ENCODE results near the gene SMPDL3B. TPM values are rescaled to one million over a fixed set of nuclear protein-coding genes. Genes with fewer than 3 reads are reported as not detected.
A peak's percentile ranks its signal among the peaks of the same experiment; 100 is the strongest.

The SMPDL3B gene
- total and polyA plus RNA-seq, 5 donors from 2014 or later = 0.24 to 0.50 (median 0.32) TPM; not detected in 2

DNA sequence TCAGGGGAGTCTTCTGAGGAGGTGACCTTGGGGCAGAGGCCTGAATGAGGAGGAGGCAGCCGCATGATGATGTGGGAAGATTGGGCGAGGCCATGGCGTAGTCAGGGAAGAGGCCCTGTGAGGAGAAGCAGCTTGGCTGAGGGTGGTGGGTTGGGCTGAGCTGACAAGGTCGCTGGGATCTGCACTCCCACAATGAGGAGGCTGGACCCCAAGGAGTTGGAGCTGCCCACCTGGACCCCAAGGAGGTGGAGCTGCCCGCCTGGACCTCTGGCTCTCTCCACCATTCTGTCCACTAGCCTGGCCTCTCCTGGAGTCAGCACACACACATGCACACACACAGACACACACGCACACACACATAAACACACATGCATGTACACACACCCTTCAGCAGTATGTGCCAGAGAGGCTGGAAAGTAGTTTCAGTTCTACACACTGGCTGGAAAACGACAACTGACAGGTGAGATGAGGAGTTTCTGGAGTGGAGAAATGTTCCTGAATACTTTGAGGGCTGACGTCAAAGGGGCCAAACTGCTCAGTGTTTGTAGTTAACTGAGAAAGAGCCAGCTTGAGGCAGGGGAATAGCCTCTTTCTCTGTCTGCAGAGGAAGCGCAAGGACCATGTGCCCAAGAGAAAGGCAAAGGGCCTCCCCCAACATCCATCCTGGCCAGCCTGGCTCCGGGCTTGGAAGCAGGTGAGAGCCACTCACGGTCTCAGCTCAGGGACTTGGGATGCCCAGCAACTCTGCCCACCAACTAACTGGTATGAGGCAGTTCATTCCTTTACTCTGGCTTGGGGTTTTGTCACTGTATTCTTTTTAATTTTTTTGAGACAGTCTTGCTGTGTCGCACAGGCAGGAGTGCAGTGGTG is 7.1 kb downstream of the SMPDL3B start:
- peaks cover 8 to 54% (median 23%) of the 10 kb centered on the region in 4 donors for H3K4me1 Mint-ChIP-seq
- no peak overlapping the region for H3K27ac ChIP-seq (ENCODE audit: insufficient read depth, low read length, poor library complexity, severe bottlenecking)
- no peaks in the 10 kb centered on the region for H3K36me3 ChIP-seq (ENCODE audit: control insufficient read depth, insufficient read depth, low read length)
- H3K4me3 ChIP-seq (ENCODE audit: low read depth, low read length) = no peak overlapping the region
- H3K4me3 Mint-ChIP-seq = no peak overlapping the region
- H3K9me3 Mint-ChIP-seq = no peaks in the 10 kb centered on the region
- H3K4me1 ChIP-seq (ENCODE audit: control insufficient read depth, insufficient read depth, low read length, poor library complexity, severe bottlenecking) = peaks cover 20% of the 10 kb centered on the region
- ATAC-seq (ENCODE audit: low read depth in 2 of 2) (no peak), DNase-seq (no peak)
- H3K27me3 ChIP-seq (ENCODE audit: control insufficient read depth, insufficient read depth, low read length) = no peaks in the 10 kb centered on the region
- H3K9me3 ChIP-seq (ENCODE audit: control insufficient read depth in 2 of 2, low read length in 2 of 2) = no peaks in the 10 kb centered on the region
- H3K36me3 Mint-ChIP-seq = no peaks in the 10 kb centered on the region
- H3K27me3 Mint-ChIP-seq = peaks cover 6% of the 10 kb centered on the region
- H3K27ac Mint-ChIP-seq = peak overlapping the region; percentile 26 to 95 (median 91)

DNA sequence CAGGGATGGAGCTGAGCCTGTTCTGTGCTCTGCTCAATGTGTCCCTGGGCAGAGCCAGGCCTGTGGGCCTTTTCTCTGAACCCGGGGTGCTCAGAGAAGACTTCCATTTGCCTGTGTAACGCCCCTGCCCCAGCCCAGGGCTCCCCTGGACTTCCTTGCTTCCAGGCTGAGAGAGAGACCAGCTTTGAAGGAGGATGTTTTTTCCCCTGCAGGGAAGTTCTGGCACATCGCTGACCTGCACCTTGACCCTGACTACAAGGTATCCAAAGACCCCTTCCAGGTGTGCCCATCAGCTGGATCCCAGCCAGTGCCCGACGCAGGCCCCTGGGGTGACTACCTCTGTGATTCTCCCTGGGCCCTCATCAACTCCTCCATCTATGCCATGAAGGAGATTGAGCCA is 10.2 kb downstream of the SMPDL3B start:
- no peaks in the 10 kb centered on the region for H3K36me3 Mint-ChIP-seq
- H3K9me3 Mint-ChIP-seq = no peaks in the 10 kb centered on the region
- Histone ChIP-seq H3K36me3 (ENCODE audit: control insufficient read depth, insufficient read depth, low read length) (no peaks in the 10 kb centered on the region), H3K4me1 (ENCODE audit: control insufficient read depth, insufficient read depth, low read length, poor library complexity, severe bottlenecking) (peaks cover 20% of the 10 kb centered on the region), H3K9me3 (ENCODE audit: control insufficient read depth in 2 of 2, low read length in 2 of 2) (no peaks in the 10 kb centered on the region), H3K27me3 (ENCODE audit: control insufficient read depth, insufficient read depth, low read length) (no peaks in the 10 kb centered on the region), H3K4me3 (ENCODE audit: low read depth, low read length) (no peak overlapping the region), H3K27ac (ENCODE audit: insufficient read depth, low read length, poor library complexity, severe bottlenecking) (no peak overlapping the region)
- peaks cover 8 to 46% (median 22%) of the 10 kb centered on the region in 4 donors for H3K4me1 Mint-ChIP-seq
- no peak overlapping the region for H3K4me3 Mint-ChIP-seq
- peak overlapping the region in 2 of 3 donors; percentile 15 to 96 for H3K27ac Mint-ChIP-seq
- peaks cover 6% of the 10 kb centered on the region for H3K27me3 Mint-ChIP-seq
- no peak for DNase-seq
- ATAC-seq (ENCODE audit: low read depth in 2 of 2) = no peak

DNA sequence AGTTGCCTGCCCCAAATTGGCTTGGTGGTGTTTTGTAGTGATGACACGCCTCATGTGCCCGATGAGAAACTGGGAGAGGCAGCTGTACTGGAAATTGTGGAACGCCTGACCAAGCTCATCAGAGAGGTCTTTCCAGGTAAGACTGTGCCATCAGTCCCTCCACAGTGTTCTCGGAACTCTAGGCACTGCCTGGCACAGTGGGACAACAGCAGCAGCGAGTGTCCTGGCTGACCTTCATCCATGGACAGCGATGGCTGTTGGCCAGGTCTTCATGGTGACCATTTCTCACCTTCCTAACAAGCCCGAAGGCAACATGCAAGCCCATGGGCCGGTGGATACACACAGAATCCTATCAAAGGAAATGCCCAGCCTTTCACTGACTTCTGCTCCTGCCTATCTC is 14.2 kb downstream of the SMPDL3B start:
- ATAC-seq (ENCODE audit: low read depth in 2 of 2) (no peak), DNase-seq (no peak)
- peaks cover 0 to 14% (median 3%) of the 10 kb centered on the region in 4 donors for H3K4me1 Mint-ChIP-seq
- H3K36me3 ChIP-seq (ENCODE audit: control insufficient read depth, insufficient read depth, low read length) = no peaks in the 10 kb centered on the region
- H3K4me1 ChIP-seq (ENCODE audit: control insufficient read depth, insufficient read depth, low read length, poor library complexity, severe bottlenecking) = peaks cover 3% of the 10 kb centered on the region
- peaks cover 4% of the 10 kb centered on the region for H3K36me3 Mint-ChIP-seq
- H3K9me3 ChIP-seq (ENCODE audit: control insufficient read depth in 2 of 2, low read length in 2 of 2) = no peaks in the 10 kb centered on the region
- peak overlapping the region in 1 of 4 donors; percentile 11 for H3K4me3 Mint-ChIP-seq
- no peaks in the 10 kb centered on the region for H3K27me3 ChIP-seq (ENCODE audit: control insufficient read depth, insufficient read depth, low read length)
- H3K27me3 Mint-ChIP-seq = no peaks in the 10 kb centered on the region
- H3K27ac ChIP-seq (ENCODE audit: insufficient read depth, low read length, poor library complexity, severe bottlenecking) = no peak overlapping the region
- no peaks in the 10 kb centered on the region for H3K9me3 Mint-ChIP-seq
- H3K4me3 ChIP-seq (ENCODE audit: low read depth, low read length) = no peak overlapping the region
- peak overlapping the region in 1 of 3 donors; percentile 20 for H3K27ac Mint-ChIP-seq

DNA sequence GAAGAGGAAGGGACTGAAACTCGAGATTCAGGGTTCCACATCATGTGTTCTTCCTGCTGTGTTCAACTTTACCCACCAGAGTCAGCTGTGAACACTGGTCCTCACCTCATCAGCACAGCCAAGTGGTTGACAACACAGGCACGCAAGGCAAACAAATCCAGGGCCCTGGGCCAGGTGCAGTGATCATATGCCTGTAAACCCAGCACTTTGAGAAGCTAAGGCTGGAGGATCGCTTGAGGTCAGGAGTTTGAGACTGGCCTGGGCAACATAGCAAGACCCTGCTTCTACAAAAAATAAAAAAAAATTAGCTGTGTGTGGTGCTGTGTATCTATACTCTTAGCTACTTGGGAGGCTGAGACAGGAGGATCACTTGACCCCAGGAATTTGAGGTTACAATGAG is 16.6 kb downstream of the SMPDL3B start:
- Histone ChIP-seq H3K27me3 (ENCODE audit: control insufficient read depth, insufficient read depth, low read length) (peaks cover 7% of the 10 kb centered on the region), H3K9me3 (ENCODE audit: control insufficient read depth in 2 of 2, low read length in 2 of 2) (no peaks in the 10 kb centered on the region), H3K36me3 (ENCODE audit: control insufficient read depth, insufficient read depth, low read length) (no peaks in the 10 kb centered on the region), H3K4me1 (ENCODE audit: control insufficient read depth, insufficient read depth, low read length, poor library complexity, severe bottlenecking) (no peaks in the 10 kb centered on the region), H3K4me3 (ENCODE audit: low read depth, low read length) (no peak overlapping the region), H3K27ac (ENCODE audit: insufficient read depth, low read length, poor library complexity, severe bottlenecking) (no peak overlapping the region)
- Mint-ChIP-seq H3K4me1 (peaks cover 0 to 1% (median 0%) of the 10 kb centered on the region in 4 donors), H3K27ac (no peak overlapping the region), H3K4me3 (peak overlapping the region in 1 of 4 donors; percentile 43), H3K27me3 (peaks cover 3% of the 10 kb centered on the region), H3K36me3 (peaks cover 4% of the 10 kb centered on the region), H3K9me3 (no peaks in the 10 kb centered on the region)
- DNase-seq (no peak), ATAC-seq (ENCODE audit: low read depth in 2 of 2) (no peak)

DNA sequence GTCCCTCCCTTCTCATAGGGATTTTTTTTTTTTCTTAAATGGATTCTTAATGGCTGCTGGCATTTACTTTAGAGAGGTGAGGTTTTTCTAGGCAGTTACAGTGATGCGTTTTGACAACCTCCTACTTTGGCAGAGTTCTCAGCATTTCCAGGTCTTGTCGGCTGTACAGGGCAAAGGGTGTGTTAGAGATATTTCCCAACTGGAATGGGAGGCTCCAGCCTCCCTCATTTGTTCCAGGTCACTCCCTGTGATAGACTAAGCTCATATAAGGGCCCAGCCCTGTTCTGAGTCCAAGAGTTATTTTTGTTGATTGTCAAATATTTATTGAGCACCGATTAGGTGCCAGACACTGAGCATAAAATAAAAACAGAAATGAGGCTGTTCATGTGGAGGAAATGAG is 17.3 kb downstream of the SMPDL3B start:
- Mint-ChIP-seq H3K36me3 (peaks cover 4% of the 10 kb centered on the region), H3K4me1 (peaks cover 0 to 2% (median under 1%) of the 10 kb centered on the region in 4 donors), H3K27me3 (peaks cover 4% of the 10 kb centered on the region), H3K4me3 (no peak overlapping the region), H3K27ac (no peak overlapping the region), H3K9me3 (no peaks in the 10 kb centered on the region)
- Histone ChIP-seq H3K36me3 (ENCODE audit: control insufficient read depth, insufficient read depth, low read length) (no peaks in the 10 kb centered on the region), H3K27ac (ENCODE audit: insufficient read depth, low read length, poor library complexity, severe bottlenecking) (no peak overlapping the region), H3K9me3 (ENCODE audit: control insufficient read depth in 2 of 2, low read length in 2 of 2) (no peaks in the 10 kb centered on the region), H3K4me1 (ENCODE audit: control insufficient read depth, insufficient read depth, low read length, poor library complexity, severe bottlenecking) (no peaks in the 10 kb centered on the region), H3K27me3 (ENCODE audit: control insufficient read depth, insufficient read depth, low read length) (peaks cover 7% of the 10 kb centered on the region), H3K4me3 (ENCODE audit: low read depth, low read length) (no peak overlapping the region)
- no peak for DNase-seq
- ATAC-seq (ENCODE audit: low read depth in 2 of 2) = no peak

DNA sequence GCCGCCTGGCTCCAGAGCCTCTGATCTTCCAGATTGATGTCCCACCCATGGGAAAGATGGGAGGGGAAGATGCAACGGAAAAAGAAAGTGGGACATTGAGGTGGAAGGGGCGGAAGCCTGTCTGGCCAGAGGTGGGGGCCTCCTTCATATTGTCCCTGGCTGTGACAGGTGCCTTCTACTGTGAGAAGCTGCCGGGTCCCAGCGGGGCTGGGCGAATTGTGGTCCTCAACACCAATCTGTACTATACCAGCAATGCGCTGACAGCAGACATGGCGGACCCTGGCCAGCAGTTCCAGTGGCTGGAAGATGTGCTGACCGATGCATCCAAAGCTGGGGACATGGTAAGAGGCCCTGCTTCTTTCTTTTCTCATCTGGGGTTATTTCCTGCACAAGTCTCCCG is 19.4 kb downstream of the SMPDL3B start:
- H3K36me3 Mint-ChIP-seq = peaks cover 4% of the 10 kb centered on the region
- H3K4me3 Mint-ChIP-seq = no peak overlapping the region
- ATAC-seq (ENCODE audit: low read depth in 2 of 2) = no peak
- H3K4me1 Mint-ChIP-seq = peaks cover 0 to 10% (median under 1%) of the 10 kb centered on the region in 4 donors
- Histone ChIP-seq H3K4me3 (ENCODE audit: low read depth, low read length) (no peak overlapping the region), H3K27me3 (ENCODE audit: control insufficient read depth, insufficient read depth, low read length) (peaks cover 7% of the 10 kb centered on the region), H3K27ac (ENCODE audit: insufficient read depth, low read length, poor library complexity, severe bottlenecking) (no peak overlapping the region), H3K36me3 (ENCODE audit: control insufficient read depth, insufficient read depth, low read length) (no peaks in the 10 kb centered on the region), H3K9me3 (ENCODE audit: control insufficient read depth in 2 of 2, low read length in 2 of 2) (no peaks in the 10 kb centered on the region), H3K4me1 (ENCODE audit: control insufficient read depth, insufficient read depth, low read length, poor library complexity, severe bottlenecking) (no peaks in the 10 kb centered on the region)
- no peaks in the 10 kb centered on the region for H3K9me3 Mint-ChIP-seq
- no peak for DNase-seq
- H3K27me3 Mint-ChIP-seq = peaks cover 4% of the 10 kb centered on the region
- peak overlapping the region in 1 of 3 donors; percentile 52 for H3K27ac Mint-ChIP-seq

DNA sequence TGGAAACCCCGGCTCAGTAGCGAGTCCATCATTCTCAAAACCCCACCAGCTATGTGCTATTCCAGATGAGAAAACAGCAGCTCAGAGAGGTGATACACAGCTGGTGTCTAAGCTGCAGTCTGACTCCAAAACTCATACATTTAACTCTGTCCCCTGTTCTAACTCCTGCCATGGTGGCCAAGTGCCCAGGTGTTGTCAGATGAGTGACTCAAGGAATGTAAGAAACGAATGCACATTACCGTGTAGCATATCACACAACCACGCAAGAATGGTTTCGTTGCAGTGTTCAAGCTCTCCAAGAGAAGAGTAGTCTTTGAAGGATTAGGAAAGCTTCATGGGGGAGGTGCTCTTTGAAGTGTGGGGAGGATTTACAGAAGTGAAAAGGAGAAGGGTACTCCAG is 20.3 kb downstream of the SMPDL3B start:
- no peaks in the 10 kb centered on the region for H3K9me3 Mint-ChIP-seq
- peak overlapping the region in 1 of 4 donors; percentile 68 for H3K4me3 Mint-ChIP-seq
- no peak overlapping the region for H3K27ac Mint-ChIP-seq
- H3K27ac ChIP-seq (ENCODE audit: insufficient read depth, low read length, poor library complexity, severe bottlenecking) = no peak overlapping the region
- DNase-seq (no peak), ATAC-seq (ENCODE audit: low read depth in 2 of 2) (no peak)
- peaks cover 0 to 14% (median under 1%) of the 10 kb centered on the region in 4 donors for H3K4me1 Mint-ChIP-seq
- H3K36me3 ChIP-seq (ENCODE audit: control insufficient read depth, insufficient read depth, low read length) = no peaks in the 10 kb centered on the region
- H3K4me1 ChIP-seq (ENCODE audit: control insufficient read depth, insufficient read depth, low read length, poor library complexity, severe bottlenecking) = peaks cover 1% of the 10 kb centered on the region
- H3K27me3 ChIP-seq (ENCODE audit: control insufficient read depth, insufficient read depth, low read length) = peaks cover 7% of the 10 kb centered on the region
- peaks cover 4% of the 10 kb centered on the region for H3K36me3 Mint-ChIP-seq
- H3K9me3 ChIP-seq (ENCODE audit: control insufficient read depth in 2 of 2, low read length in 2 of 2) = no peaks in the 10 kb centered on the region
- peaks cover 4% of the 10 kb centered on the region for H3K27me3 Mint-ChIP-seq
- no peak overlapping the region for H3K4me3 ChIP-seq (ENCODE audit: low read depth, low read length)

DNA sequence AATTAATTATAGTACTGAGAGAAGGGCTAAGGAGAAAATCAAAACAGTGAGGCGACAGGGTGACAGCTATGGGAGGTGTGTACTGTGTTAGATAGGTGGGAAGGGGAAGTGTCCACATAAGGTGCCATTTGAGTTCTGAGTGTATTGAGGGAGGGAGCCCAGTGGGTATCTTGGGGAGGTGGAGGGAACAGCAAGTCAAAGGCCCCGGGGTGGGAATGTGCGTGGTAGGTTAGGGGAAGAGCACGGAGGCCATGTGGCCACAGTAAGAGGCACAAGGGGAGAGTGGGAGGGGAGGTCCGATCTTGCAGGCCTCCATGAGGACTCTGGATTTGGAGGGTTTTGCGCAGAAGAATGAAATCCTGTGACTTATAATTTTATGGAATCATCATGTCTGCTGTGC is 22.0 kb downstream of the SMPDL3B start:
- H3K9me3 ChIP-seq (ENCODE audit: control insufficient read depth in 2 of 2, low read length in 2 of 2) = no peaks in the 10 kb centered on the region
- peaks cover 18% of the 10 kb centered on the region for H3K4me1 ChIP-seq (ENCODE audit: control insufficient read depth, insufficient read depth, low read length, poor library complexity, severe bottlenecking)
- H3K36me3 ChIP-seq (ENCODE audit: control insufficient read depth, insufficient read depth, low read length) = no peaks in the 10 kb centered on the region
- H3K27me3 ChIP-seq (ENCODE audit: control insufficient read depth, insufficient read depth, low read length) = peaks cover 7% of the 10 kb centered on the region
- Mint-ChIP-seq H3K9me3 (no peaks in the 10 kb centered on the region), H3K4me3 (peak overlapping the region in 3 of 4 donors; percentile 27 to 78 (median 47)), H3K4me1 (peaks cover 0 to 30% (median 6%) of the 10 kb centered on the region in 4 donors), H3K27me3 (peaks cover 4% of the 10 kb centered on the region), H3K36me3 (no peaks in the 10 kb centered on the region), H3K27ac (peak overlapping the region in 1 of 3 donors; percentile 69)
- ATAC-seq (ENCODE audit: low read depth in 2 of 2) = no peak
- no peak overlapping the region for H3K4me3 ChIP-seq (ENCODE audit: low read depth, low read length)
- DNase-seq = no peak
- no peak overlapping the region for H3K27ac ChIP-seq (ENCODE audit: insufficient read depth, low read length, poor library complexity, severe bottlenecking)

Data from CD4-positive, CD25-positive, alpha-beta regulatory T cell (primary cell).